ENCODE data around the gene ATF6. TPM values are rescaled to one million over a fixed set of nuclear protein-coding genes. Genes with fewer than 3 reads are reported as not detected.
A peak's percentile ranks its signal among the peaks of the same experiment; 100 is the strongest.

The ATF6 gene
- total and polyA plus RNA-seq, 2 donors (not counting 3 experiments of a cell fraction or from before 2014, with no cell fraction given): 24.9 to 40.3 TPM

DNA sequence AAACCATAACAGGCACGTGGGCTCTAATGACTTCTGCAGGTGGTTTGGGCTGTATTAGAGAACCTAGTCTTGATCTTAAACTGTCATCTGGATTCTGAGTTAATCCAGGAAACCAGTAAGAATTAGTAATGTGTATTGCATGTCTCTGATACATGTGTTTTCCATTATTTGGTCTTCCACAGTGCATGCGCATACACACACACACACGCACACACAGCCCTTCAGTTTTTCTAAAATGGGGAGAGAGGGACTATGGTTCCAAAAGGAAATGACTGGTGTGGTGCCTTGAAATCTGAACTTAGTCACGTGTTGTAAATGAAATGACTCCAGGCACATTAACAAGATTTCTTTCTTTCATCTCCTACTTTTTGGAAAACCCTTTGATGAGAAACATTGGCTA, 190.0 kb downstream of the ATF6 start:
- dilution Hi-C loops (cut with MboI; ENCODE audit: extremely low pct_ligation_motif_present, low sequenced_read_pairs) (no loop called here), intact Hi-C loops (cut with micrococcal nuclease) (no loop called here)
- Histone ChIP-seq H3K9me1 (replicated peaks; ENCODE audit: control insufficient read depth, extremely low read depth, insufficient read depth, low read length) (no peaks in the 10 kb centered on the region), H3K4me1 (ENCODE audit: control insufficient read depth, extremely low read depth, insufficient read depth, low read length) (peaks cover 3% of the 10 kb centered on the region), H3K9me3 (replicated peaks; ENCODE audit: control insufficient read depth, insufficient read depth, low read length) (no peaks in the 10 kb centered on the region), H2AFZ (ENCODE audit: low read depth, low read length) (no peak overlapping the region), H3K4me2 (ENCODE audit: insufficient read depth, low read length) (no peak overlapping the region), H4K20me1 (replicated peaks; ENCODE audit: control insufficient read depth, extremely low read depth, insufficient read depth, low read length) (no peaks in the 10 kb centered on the region), H3K4me3 (replicated peaks in 1 of 3; ENCODE audit: insufficient read depth in 1 of 3, low read depth in 1 of 3, low read length in 3 of 3) (no peak overlapping the region), H3K36me3 (ENCODE audit: control insufficient read depth in 2 of 2, extremely low read depth in 1 of 2, insufficient read depth in 2 of 2, low read length in 2 of 2) (peaks cover 3 to 7% of the 10 kb centered on the region in 2 experiments), H3K27ac (ENCODE audit: insufficient read depth, low read depth, low read length) (no peak overlapping the region), H3K27me3 (ENCODE audit: control insufficient read depth in 2 of 2, insufficient read depth in 2 of 2, low read length in 2 of 2) (no peaks in the 10 kb centered on the region), H3K79me2 (ENCODE audit: control insufficient read depth, insufficient read depth, low read length) (no peaks in the 10 kb centered on the region), H3K9ac (replicated peaks; ENCODE audit: extremely low read depth, insufficient read depth, low read length) (no peak overlapping the region)
- ChIA-PET POLR2A (no interaction called here), CTCF (interaction anchor here (0.8 kb wide), 1 partner anchor 81 kb away, joined by 3 read pairs; no protein-coding TSS in a partner anchor)
- FAIRE-seq (peak; percentile 49), DNase-seq (ENCODE audit: low read depth, low spot score) (no peak)
- BruUV-seq (replicated peaks): no TSS peak
- TF ChIP-seq FOS (IDR thresholded peaks at IDR 0.05; ENCODE audit: borderline replicate concordance, insufficient read depth, low read length) (no peak), GATA2 (IDR thresholded peaks at IDR 0.05; ENCODE audit: insufficient read depth, insufficient read length, low read depth, low read length) (no peak), JUN (IDR thresholded peaks at IDR 0.05; ENCODE audit: borderline replicate concordance, insufficient read depth, insufficient read length, low read depth) (no peak), CTCF (IDR thresholded peaks at IDR 0.05; ENCODE audit: extremely low read depth in 1 of 2, insufficient read depth in 1 of 2, low read depth in 1 of 2, low read length in 2 of 2) (no peak), EZH2 (IDR thresholded peaks at IDR 0.05; ENCODE audit: borderline replicate concordance, low read depth, low read length, severe bottlenecking) (no peak), MYC (IDR thresholded peaks at IDR 0.05; ENCODE audit: low read depth, low read length) (no peak), POLR2A (IDR thresholded peaks at IDR 0.05; ENCODE audit: low read depth, low read length) (no peak), POLR2AphosphoS5 (IDR thresholded peaks at IDR 0.05; ENCODE audit: insufficient read depth, low read depth, low read length) (no peak)
- TF ChIP-seq, protein P1, sequence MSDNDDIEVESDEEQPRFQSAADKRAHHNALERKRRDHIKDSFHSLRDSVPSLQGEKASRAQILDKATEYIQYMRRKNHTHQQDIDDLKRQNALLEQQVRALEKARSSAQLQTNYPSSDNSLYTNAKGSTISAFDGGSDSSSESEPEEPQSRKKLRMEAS (IDR thresholded peaks at IDR 0.05; ENCODE audit: insufficient read depth, insufficient read length): no peak

All from endothelial cell of umbilical vein (primary cell).